ENCODE measurements around the gene NOA1. TPM values are rescaled to one million over a fixed set of nuclear protein-coding genes. Genes with fewer than 3 reads are reported as not detected.

Gene NOA1
- total and polyA plus RNA-seq, 2 of the 8 experiments (the other 6 are each of a cell fraction or from before 2014, with no cell fraction given): 24.3 to 28.1 TPM

GRCh38 chr4:57013543-57014120, 36.2 kb upstream of the NOA1 start (continued):
- TF ChIP-seq ASH2L (IDR thresholded peaks at IDR 0.05; ENCODE audit: low read length): no peak
- TF ChIP-seq NANOG (IDR thresholded peaks at IDR 0.05; ENCODE audit: insufficient read depth, low read depth, low read length, poor library complexity, severe bottlenecking): no peak
- TF ChIP-seq SP2 (IDR thresholded peaks at IDR 0.05; ENCODE audit: low read length): no peak
- no peak for TF ChIP-seq USF2 (IDR thresholded peaks at IDR 0.05; ENCODE audit: low read length)
- no peak for TF ChIP-seq TCF12 (IDR thresholded peaks at IDR 0.05; ENCODE audit: low read depth, low read length)
- TF ChIP-seq, protein P1, sequence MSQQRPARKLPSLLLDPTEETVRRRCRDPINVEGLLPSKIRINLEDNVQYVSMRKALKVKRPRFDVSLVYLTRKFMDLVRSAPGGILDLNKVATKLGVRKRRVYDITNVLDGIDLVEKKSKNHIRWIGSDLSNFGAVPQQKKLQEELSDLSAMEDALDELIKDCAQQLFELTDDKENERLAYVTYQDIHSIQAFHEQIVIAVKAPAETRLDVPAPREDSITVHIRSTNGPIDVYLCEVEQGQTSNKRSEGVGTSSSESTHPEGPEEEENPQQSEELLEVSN (IDR thresholded peaks at IDR 0.05): no peak

Data from H1 (cell line).